NOMO-1 treated with dmso at 0.1 percent for 144 hours (cell line): ENCODE measurements around the gene ANO2.
"Not testable (repeated sequence)": the region's sequence is repeated elsewhere in the genome, so short reads cannot be mapped to it uniquely, and the experiment has no call there.

ENCODE experiments used
- DNase-seq: peaks from one replicate; lab custom pipeline; 2025; ENCODE audit not compliant: unreplicated experiment; lab: John Stamatoyannopoulos, UW

Gene ANO2

DNA sequence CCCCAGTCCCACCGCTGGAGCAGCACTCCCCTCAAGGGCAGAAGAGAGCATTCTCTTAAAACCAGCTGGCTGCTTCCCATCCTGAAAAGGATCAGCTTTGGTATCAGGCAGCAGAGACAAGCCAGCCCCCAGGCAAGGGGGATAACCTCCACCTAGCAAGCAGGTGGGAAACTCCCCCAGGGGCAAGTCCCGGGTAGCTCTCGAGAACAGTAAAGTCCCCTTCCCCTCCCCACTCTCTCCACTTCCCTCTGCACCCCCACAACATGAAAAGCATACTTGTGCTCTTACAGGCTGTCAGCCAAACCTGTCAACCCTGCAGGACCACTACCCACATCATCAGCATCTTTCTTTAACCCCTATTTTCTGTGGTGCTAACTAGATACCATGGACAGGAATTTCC, 259.1 kb downstream of the ANO2 start:
- DNase-seq: no peak

DNA sequence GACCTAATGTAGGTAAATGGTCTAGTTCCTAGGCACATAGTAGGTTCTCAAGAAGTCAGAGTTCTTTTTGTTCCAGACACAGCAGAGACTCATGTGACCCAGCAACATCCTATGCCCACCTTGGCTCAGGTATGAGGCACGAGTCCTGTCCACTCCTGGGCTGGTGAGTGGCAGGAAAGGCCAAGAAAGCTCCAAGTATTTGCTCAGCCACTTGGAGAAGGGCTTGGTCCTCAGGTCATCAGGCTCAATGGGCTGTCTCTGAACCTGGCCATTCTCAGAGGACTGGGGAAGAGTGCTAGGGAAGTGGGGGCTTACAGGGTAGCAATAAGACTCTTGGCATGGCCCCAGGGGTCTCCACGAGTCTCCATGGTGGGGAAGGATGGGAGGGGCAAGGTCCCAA, 260.1 kb downstream of the ANO2 start:
- no peak for DNase-seq

DNA sequence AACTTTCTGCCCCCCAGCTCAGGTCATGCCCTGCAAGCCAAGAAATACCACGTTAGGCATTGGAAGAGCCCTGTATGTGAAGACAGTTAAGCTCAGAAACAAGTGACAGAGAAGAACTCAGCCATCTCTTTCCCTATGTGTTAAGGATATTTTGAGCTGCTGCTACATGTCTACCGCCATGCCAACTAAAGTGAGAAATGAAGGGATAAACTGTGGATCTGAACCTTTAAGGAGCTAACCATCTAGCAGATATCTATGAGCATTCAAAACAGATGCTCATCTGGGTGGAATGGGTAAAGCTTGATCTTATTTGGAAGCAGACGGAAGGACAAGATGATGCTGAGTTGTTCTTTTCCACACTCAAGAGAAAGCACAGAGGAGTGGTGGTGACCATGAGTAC, 262.5 kb downstream of the ANO2 start:
- no peak for DNase-seq

DNA sequence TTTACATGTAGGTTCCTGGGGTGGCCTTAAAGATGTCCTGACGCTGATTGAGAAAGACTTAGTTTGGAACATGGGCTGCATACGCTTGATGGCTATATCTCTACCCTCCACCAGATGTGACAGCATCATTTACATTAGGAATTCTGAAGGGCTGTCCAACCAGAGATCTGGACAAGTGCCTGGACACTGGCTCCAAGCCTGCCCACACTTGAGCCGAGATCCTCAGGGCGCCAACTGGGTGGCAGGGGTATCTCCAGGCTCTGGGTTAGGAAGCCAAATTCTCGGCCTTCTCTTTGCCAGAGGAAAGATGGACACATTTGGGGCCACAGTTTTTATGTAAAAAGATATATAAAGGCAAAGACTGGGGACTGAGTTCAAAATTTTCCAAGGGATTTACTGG, 266.9 kb downstream of the ANO2 start:
- no peak for DNase-seq

DNA sequence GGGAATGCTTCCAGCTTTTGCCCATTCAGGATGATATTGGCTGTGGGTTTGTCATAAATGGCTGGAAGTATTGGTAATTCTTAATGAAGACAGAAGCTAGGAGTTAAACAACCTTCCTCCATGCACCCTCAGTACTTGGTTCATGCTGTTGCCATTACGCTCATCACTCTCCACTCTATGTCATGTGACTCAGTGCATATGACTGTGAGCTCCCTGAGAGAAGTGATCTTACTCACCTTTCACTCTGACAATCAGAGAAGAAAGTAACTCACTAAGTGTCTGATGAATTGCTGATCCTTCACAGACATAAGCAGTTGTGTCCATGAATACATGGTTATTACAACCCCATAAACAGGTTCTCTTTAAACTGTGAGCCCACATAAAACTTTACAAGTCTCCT, 275.4 kb downstream of the ANO2 start:
- DNase-seq: not testable (repeated sequence)

DNA sequence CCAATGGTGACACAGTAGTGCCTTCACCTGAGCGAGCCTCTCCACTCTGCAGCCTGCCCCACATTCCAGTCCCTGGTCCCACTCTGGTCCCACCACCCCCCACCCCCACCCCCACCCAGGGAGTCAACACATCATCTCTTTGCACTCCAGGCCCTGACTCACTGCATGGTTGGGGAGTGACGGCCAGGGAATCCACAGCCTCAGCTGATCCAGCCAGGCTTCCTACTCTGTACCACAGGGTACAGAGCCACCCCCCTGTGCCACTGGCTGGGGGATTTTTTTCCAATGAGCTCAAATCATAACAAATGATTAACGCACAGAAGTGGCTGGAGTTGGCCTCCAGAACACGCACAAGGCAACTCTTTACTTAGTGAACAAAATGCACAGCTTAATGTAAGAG, 279.4 kb downstream of the ANO2 start:
- no peak for DNase-seq

DNA sequence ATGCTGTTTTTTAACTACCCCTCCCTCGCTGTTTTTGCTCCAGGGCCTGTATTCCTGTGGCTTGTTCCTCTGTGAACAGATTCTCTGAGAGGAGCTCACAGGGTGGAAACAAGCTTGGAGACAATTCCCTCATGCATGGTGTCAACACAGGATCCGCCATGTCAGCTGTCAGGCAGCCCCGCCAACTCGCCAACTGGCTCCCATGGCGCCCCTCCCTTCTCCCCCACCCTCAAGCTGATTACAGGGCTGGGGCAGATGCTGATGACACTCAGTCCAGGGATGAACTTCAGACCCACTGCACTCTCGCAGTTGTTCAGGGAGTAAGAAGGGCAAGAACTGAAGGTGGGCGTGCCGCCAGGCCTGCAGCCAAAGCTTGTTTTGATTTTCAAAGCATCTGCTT, 283.2 kb downstream of the ANO2 start:
- no peak for DNase-seq

DNA sequence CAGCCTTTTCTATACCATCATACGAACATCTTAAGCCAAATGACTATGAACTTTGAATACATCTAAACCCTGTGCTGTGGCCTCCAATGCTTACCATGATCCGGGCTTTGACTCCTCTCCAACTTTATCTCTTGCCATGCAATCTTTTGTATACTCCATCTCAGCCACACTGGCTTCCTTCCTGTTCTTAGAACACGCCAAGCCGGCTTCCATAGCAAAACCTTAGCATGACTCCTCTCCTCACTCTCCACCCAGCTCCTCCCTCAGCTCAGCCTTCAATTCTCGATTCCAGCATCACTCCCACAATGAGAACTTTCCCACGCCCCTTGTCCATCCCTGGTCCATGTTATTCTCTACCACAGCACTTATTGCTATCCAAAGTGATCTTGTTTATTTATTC, 284.8 kb downstream of the ANO2 start:
- no peak for DNase-seq

DNA sequence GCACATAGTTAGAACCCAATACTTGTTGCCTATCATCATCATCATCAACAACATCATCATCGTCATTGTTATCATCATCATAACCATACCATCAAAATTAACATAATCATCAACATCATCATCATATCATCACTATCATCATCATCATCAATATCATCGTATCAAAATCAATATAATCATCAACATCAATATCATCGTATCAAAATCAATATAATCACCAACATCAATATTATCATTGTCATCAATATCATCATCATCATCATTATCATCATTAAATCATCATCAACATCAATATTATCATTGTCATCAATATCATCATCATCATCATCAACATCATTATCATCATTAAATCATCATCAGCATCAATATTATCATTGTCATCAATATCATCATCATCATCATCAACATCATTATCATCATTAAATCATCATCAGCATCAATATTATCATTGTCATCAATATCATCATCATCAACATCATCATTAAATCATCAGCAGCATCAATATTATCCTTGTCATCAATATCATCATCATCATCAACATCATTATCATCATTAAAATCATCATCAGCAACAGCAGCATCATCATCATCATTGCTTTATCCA, 286.6 kb downstream of the ANO2 start:
- not testable (repeated sequence) for DNase-seq

DNA sequence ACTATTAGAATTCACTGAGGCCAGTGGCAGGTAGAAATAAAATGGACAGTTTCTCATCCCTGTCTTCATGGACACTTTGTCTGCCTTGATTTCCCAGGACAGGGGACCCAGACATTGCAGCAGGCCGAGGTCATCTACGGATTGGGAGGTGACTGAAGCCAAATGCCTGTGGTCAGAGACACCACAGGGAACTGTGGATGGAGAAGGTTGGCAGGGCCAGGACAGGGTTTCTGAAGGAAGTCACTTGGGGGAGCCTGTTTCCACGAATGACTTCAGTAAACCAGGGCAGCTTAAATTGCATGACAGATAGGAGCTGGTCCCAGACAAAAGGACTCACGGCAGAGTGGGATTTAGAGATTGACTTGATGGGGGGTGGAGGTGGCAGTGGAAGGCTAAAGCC, 288.2 kb downstream of the ANO2 start:
- no peak for DNase-seq

DNA sequence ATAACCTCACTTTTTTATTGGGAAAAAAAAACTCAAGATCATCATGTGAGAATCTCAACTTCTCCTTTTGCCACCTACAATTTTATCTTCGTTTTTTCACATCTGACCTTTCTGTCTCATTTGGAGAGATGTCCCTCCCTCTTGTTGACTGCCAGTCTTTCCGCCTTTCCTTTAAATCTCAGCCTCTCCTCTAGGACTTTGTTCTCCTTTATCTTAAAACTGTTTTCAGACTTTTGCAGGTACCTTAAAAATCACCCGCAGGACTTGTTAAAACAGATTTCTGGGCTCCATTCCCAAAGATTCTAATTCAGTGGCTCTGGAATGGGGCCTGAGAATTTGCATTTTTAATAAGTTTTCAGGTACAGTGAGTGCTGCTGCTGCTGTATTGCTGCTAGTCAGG, 289.9 kb downstream of the ANO2 start:
- no peak for DNase-seq

DNA sequence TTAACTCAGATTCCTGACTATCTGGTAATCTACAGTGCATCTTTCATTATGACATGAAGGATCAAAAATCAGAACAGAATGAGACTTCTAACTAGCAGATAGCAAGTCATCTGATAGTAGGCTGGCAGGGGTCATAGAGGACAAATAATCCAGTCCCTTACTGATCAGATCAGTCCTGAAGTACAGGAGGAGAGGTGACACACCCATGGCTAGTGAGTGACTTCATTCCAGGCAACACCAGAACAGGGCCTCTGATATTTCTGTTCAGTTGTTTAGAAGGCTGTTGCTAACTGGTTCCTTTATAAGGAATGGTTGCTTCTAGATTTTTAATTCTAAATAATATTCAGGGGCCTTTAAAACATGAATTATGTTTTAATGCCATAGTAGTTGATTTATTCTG, 291.0 kb downstream of the ANO2 start:
- DNase-seq: no peak

DNA sequence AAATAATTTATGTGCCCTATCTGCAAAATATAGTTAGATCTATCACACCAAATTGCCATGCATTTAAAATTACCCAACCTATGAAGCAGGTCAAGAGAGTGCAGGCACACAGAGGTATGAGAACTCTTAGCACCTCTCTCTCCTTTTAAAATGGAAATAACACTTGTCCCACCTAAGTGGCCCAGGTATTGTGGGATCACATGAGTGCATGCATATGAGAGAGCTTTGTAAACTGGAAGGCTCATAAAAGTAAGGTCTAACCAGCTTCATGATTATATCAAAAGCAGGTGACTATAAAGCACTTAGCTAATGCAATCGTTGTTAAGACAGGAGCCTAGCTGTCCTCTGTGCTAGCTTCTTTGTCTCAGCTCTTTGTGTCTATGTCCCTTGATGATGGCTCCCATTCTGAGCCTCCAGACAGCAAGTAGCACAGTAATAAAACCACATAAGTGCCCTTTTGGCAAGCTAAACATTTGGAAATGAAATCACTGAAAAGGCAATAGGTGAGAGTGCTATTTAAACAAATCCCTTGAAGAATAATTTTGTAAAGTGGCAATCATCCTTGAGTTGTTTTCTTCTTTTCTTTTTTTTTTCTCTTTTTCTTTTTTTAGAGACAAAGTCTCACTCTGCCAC, 294.1 kb downstream of the ANO2 start:
- DNase-seq: no peak

DNA sequence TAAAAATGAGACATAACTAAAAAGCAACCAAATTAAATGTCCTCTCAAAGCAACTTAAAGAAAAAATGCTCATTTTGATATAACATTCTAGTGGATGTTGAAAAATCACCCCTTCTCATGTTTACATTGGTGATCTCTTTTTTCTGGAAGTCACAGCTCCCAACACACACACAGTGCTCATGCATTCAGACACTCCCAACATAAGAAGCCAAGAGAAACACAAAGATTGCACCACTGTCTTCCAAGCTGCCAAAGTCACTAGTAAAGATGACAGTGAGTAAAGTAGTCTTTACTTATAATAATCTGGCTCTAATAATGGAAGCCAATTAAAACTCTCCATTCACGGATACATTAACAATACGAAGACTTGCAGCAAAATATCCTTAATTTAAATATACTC, 294.8 kb downstream of the ANO2 start:
- DNase-seq: no peak

DNA sequence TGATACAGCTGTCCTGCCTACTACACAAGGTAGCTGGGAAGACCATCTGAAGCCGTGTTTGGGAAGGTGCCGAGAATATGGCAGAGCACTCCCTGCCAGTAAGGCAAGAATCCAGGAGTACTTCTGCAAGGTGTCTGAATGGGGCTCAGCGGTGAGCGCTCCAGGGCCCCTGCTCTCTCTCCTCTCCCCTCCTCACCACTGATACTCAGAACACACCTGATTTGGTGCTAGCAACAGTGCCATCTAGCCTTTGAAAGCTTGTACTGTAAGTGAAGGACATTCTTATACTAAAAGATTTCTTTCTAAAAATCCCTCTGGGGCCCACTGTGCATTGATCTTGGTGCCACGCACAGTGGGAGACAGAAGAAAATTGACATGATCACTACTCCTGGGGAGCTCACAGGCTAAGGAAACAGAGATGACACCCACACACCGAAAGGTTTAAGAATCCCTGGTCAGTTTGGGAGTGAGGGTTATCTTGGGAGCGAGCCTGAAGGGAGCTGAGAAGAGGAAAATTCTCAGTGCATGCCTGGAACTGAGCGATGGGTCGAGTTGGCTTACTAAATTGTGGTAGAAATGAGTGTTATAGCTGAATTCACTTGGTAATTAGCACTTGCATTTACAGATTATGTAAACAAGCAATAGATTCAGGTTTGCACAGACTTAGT, 296.2 kb downstream of the ANO2 start:
- DNase-seq: no peak

DNA sequence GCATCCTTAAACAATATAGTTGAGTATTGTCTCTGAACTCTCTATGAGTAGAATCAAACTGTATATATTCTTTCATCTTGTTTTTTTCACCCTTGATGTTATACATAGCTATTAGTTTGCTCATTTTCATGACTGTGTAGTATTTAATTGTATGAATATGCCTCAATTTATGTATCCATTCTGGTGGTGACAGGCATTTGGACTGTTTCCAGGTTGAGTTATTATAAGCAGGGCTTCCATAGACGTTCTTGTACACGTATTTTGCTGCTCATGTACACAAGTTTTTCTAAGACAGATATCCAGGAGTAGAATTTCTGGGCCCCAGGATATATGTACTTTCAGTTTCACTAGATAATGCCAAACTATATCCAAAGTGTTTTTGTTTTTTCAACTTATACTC, 301.8 kb downstream of the ANO2 start:
- no peak for DNase-seq

DNA sequence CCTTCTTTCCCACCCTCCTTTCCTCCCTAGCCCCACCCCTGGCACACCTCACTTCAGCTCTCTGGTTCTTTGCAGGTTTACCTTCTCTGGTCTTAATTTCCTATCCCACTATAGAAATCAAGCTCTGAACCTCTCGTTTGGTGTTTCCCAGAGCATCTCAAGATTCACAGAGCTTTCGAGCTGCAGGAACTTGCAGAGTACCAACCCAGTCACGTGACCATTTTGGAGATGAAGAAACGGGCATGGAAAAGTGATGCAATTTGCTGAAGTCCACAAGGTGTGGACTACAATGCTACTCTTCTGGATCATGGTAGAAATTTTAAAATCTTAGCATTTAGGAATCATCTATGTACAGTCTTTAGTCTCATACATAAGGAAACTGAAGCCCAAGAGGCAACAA, 307.4 kb downstream of the ANO2 start:
- DNase-seq: no peak

DNA sequence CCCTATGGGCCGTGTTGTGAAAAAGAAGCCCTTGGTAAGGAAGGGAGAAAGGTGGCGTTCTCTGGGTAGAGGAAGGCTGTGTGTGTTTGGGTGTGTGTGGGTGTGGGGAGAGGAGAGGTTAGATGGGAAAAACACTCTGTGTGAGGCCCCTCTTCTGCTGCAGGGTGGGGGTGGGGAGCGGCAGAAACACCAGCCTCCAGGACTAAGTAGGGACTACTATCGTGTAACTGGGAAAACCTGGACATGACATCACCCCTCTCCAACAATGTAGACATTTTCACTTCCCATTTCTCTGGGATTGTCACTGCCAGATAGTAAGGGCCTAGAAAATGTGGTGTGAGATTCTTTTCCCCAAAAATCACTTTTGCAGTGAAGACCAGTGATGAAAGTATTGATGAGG, 308.2 kb downstream of the ANO2 start:
- DNase-seq: no peak

DNA sequence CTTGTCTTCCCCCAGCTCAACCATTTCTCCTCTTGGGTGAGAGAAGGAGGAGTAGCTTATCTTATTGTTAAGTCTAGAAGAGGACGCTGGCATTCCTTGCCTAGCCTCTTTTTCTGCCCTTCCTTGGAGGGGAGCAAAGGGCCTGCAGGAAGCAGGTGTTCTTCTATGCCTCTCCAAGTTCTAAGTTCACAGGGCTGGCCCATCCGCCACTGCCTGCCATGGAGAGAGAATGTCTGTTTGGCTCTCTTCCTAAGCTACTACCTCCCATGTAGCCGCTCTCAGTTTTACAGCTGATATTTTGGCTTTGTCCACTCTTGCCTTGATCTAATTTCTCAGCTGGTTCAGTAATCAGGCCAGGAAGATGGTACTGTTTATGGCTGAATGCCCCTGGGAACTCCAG, 312.0 kb downstream of the ANO2 start:
- no peak for DNase-seq

DNA sequence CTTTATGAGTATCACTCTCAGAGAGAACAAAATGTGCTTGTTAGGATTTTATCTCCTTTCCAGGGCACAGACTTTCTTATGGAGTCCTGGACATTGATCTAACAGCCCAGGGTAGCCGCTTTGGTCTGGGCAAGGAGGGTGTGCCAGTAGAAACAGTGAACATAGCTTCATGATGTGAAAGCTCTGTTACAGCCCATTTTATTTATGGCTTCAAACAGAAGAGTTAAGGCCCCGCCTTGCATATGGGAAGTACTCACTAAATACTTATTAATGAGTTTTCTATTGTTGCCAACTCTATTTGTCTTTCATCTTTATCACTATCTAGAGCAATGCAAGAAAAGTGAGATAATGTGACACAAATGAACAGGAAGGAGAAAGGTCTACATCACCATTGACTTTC, 312.6 kb downstream of the ANO2 start:
- no peak for DNase-seq

DNA sequence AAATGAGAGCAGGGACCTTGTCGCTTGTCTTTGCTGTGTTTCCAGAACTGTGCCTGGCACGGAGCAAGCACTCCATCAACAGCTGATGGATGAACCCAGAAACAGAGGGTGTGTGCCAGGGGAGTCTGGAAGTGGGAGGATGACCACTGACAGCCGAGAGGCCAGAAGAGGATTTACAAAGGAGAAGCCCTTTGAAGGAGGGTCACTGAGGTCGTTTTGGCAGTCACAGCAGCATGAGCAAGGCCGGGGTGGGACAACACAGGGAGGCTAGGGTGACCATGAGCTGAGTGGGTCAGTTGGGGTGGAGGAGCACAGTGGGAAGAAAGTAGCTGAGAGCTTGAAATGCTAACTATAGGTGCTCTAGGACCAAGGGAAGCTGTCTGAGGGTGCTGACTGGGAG, 313.6 kb downstream of the ANO2 start:
- DNase-seq: no peak

DNA sequence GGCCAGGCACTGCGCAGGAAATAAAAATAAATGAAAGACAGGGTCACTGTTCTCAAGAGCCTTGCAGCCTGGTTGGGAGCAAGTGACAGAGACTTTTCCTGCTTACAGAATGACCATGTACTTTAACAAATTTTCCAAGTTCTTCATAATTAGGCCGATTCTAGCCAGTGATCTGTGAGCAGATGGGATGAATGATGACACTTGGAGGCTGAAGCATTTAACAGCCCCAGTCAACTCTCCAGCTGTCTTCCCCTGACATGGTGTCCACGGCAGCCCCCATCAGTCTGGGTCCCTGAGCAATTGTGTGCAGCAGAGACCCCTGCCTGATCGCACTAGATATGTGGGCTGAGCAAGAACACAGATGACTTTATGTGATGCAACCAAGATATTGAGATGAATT, 314.3 kb downstream of the ANO2 start:
- no peak for DNase-seq

DNA sequence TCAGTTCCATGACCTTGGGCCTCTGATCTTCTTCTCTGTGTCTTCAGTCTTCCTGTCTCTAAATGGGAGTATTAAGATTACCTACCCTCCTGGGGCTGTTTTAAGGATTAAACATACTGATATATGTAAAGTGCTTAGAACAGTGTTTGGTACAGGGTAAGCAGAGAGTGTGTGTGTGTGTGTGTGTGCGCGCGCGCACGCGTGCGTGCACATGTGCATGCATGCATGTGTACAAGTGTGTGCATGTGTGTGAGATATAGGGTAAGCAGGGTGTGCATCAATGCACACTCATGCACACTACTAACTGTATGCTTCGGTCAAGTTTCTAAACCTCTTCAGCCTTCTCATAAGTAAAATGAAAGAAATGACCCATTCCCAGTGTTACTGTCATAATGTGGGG, 316.6 kb downstream of the ANO2 start:
- no peak for DNase-seq
